Trophoblast cell (in vitro differentiated cells and primary cell): Measurements from ENCODE around the gene EYA2.
A peak's percentile ranks its signal among the peaks of the same experiment; 100 is the strongest.

ENCODE experiments used
- DNase-seq, 2 donors: peaks; one replicate each; pipeline ENCODE4 v3.0.0-alpha.2; 2016
- H2AFZ ChIP-seq: 2 replicates; pipeline ENCODE4 v1.6.1; 2013; ENCODE audit warnings: low read length, moderate library complexity, mild to moderate bottlenecking; ENCODE audit not compliant: insufficient read depth, poor library complexity
- H2AK5ac ChIP-seq: 2 replicates; pipeline ENCODE4 v1.6.1; 2013; ENCODE audit warnings: mild to moderate bottlenecking, low read length
- H2BK120ac ChIP-seq: 2 replicates; pipeline ENCODE4 v1.6.1; 2013; ENCODE audit warnings: low read length, mild to moderate bottlenecking, moderate library complexity; ENCODE audit not compliant: insufficient read depth, poor library complexity
- H2BK12ac ChIP-seq: 2 replicates; pipeline ENCODE4 v1.6.1; 2013; ENCODE audit warnings: mild to moderate bottlenecking, low read length, moderate library complexity
- H2BK5ac ChIP-seq: 2 replicates; pipeline ENCODE4 v1.6.1; 2013; ENCODE audit warnings: low read length, low read depth, moderate library complexity, mild to moderate bottlenecking; ENCODE audit not compliant: poor library complexity
- H3K14ac ChIP-seq: 2 replicates; pipeline ENCODE4 v1.6.1; 2013; ENCODE audit warnings: mild to moderate bottlenecking, low read length
- H3K18ac ChIP-seq: 2 replicates; pipeline ENCODE4 v1.6.1; 2013; ENCODE audit warnings: mild to moderate bottlenecking, low read length
- H3K23ac ChIP-seq: 2 replicates; pipeline ENCODE4 v1.6.1; 2013; ENCODE audit warnings: low read length
- H3K27ac ChIP-seq: 2 replicates; pipeline ENCODE4 v1.5.1; 2013; ENCODE audit warnings: low read depth, mild to moderate bottlenecking, inconsistent platforms, low read length, moderate library complexity
- H3K27me3 ChIP-seq: 2 replicates; pipeline ENCODE4 v1.6.1; 2013; ENCODE audit warnings: inconsistent platforms, mild to moderate bottlenecking, low read length, moderate library complexity; ENCODE audit not compliant: insufficient read depth
- H3K36me3 ChIP-seq, 2 experiments: 1 replicate in 1 of 2; 2 replicates in 1 of 2; pipeline ENCODE4 v1.6.1; 2013; ENCODE audit warnings: low read length in 2 of 2, mild to moderate bottlenecking in 2 of 2, moderate library complexity in 1 of 2; ENCODE audit not compliant: insufficient read depth in 2 of 2, control insufficient read depth in 1 of 2
- H3K4ac ChIP-seq: 2 replicates; pipeline ENCODE4 v1.6.1; 2013; ENCODE audit warnings: low read depth, mild to moderate bottlenecking, low read length, moderate library complexity
- H3K4me1 ChIP-seq, 2 experiments: 1 replicate in 1 of 2; 2 replicates in 1 of 2; pipeline ENCODE4 v1.6.1; 2013; ENCODE audit warnings: low read length in 2 of 2, mild to moderate bottlenecking in 2 of 2, moderate library complexity in 1 of 2; ENCODE audit not compliant: insufficient read depth in 2 of 2, control insufficient read depth in 1 of 2
- H3K4me2 ChIP-seq: 2 replicates; pipeline ENCODE4 v1.6.1; 2013; ENCODE audit warnings: inconsistent platforms, mild to moderate bottlenecking, low read length, moderate library complexity
- H3K4me3 ChIP-seq: 2 replicates; pipeline ENCODE4 v1.5.1; 2013; ENCODE audit warnings: mild to moderate bottlenecking, low read depth, low read length, inconsistent platforms
- H3K79me1 ChIP-seq: one replicate; pipeline ENCODE4 v1.6.1; 2013; ENCODE audit warnings: low read length
- H3K79me2 ChIP-seq: 2 replicates; pipeline ENCODE4 v1.6.1; 2013; ENCODE audit warnings: low read length, mild to moderate bottlenecking; ENCODE audit not compliant: control insufficient read depth, insufficient read depth, poor library complexity
- H3K9ac ChIP-seq: 2 replicates; pipeline ENCODE4 v1.6.1; 2013; ENCODE audit warnings: mild to moderate bottlenecking, low read length
- H3K9me3 ChIP-seq: 2 replicates; pipeline ENCODE4 v1.6.1; 2013; ENCODE audit warnings: low read depth, mild to moderate bottlenecking, control low read depth, inconsistent platforms, low read length; ENCODE audit not compliant: insufficient read depth
- H4K12ac ChIP-seq: 2 replicates; pipeline ENCODE4 v1.6.1; 2013; ENCODE audit warnings: low read depth, mild to moderate bottlenecking, low read length, moderate library complexity
- H4K8ac ChIP-seq: 2 replicates; pipeline ENCODE4 v1.6.1; 2013; ENCODE audit warnings: low read depth, mild to moderate bottlenecking, low read length, moderate library complexity
- H4K91ac ChIP-seq: one replicate; pipeline ENCODE4 v1.6.1; 2013; ENCODE audit warnings: low read depth, mild to moderate bottlenecking, low read length, moderate library complexity
- whole genome bisulfite sequencing: extraction: QIAGEN DNeasy Blood & Tissue Kit; methylation state at CpG from one replicate; pipeline ENCODE4 v1.1.7; 2013; ENCODE audit warnings: missing lambda C conversion rate; ENCODE audit not compliant: insufficient read length, insufficient coverage; ENCODE audit errors: extremely low coverage; 5-methylcytosine and 5-hydroxymethylcytosine counted together

Gene EYA2

GRCh38 chr20:47126709-47127108 is 232.1 kb downstream of the EYA2 start:
- H3K27ac ChIP-seq, result no peak overlapping the region
- no peak overlapping the region for H2AK5ac ChIP-seq
- no peak overlapping the region for H2BK120ac ChIP-seq
- H4K12ac ChIP-seq, result no peak overlapping the region
- no peaks in the 10 kb centered on the region for H3K27me3 ChIP-seq
- H3K79me1 ChIP-seq, result peaks cover 2% of the 10 kb centered on the region
- H3K18ac ChIP-seq, result no peak overlapping the region
- H3K14ac ChIP-seq, result no peak overlapping the region
- H4K8ac ChIP-seq, result no peak overlapping the region
- no peak overlapping the region for H3K23ac ChIP-seq
- H3K4me1 ChIP-seq, result peaks cover 5% of the 10 kb centered on the region in 2 experiments
- H4K91ac ChIP-seq, result no peak overlapping the region
- H2BK12ac ChIP-seq, result no peak overlapping the region
- H2BK5ac ChIP-seq, result no peak overlapping the region
- H2AFZ ChIP-seq, result no peak overlapping the region
- no peaks in the 10 kb centered on the region for H3K79me2 ChIP-seq
- H3K9me3 ChIP-seq, result no peaks in the 10 kb centered on the region
- no peaks in the 10 kb centered on the region for H3K36me3 ChIP-seq
- H3K4me3 ChIP-seq, result no peak overlapping the region
- H3K9ac ChIP-seq, result no peak overlapping the region
- peak in 1 of 2 donors; percentile 56 for DNase-seq
- H3K4me2 ChIP-seq, result no peak overlapping the region
- no peak overlapping the region for H3K4ac ChIP-seq
- no CpG with 5 or more reads among the region's 5 CpGs for WGBS

- H3K18ac ChIP-seq, result no peak overlapping the region
- no CpG with 5 or more reads among the region's 5 CpGs for whole genome bisulfite sequencing
- no peak overlapping the region for H2BK120ac ChIP-seq
- peaks cover 2% of the 10 kb centered on the region for H3K79me1 ChIP-seq
- H3K9ac ChIP-seq, result no peak overlapping the region
- no peak overlapping the region for H2BK5ac ChIP-seq
- no peak overlapping the region for H3K27ac ChIP-seq
- H3K4me3 ChIP-seq, result no peak overlapping the region
- peaks cover 5% of the 10 kb centered on the region in 2 experiments for H3K4me1 ChIP-seq
- H4K12ac ChIP-seq, result no peak overlapping the region
- H3K4me2 ChIP-seq, result no peak overlapping the region
- no peak overlapping the region for H4K91ac ChIP-seq
- H2AK5ac ChIP-seq, result no peak overlapping the region
- DNase-seq, result no peak
- H3K79me2 ChIP-seq, result no peaks in the 10 kb centered on the region
- no peak overlapping the region for H4K8ac ChIP-seq
- no peaks in the 10 kb centered on the region for H3K27me3 ChIP-seq
- H3K9me3 ChIP-seq, result no peaks in the 10 kb centered on the region
- no peaks in the 10 kb centered on the region for H3K36me3 ChIP-seq
- H3K14ac ChIP-seq, result no peak overlapping the region
- no peak overlapping the region for H2BK12ac ChIP-seq
- H3K23ac ChIP-seq, result no peak overlapping the region
- H3K4ac ChIP-seq, result no peak overlapping the region
- no peak overlapping the region for H2AFZ ChIP-seq
Observed at GRCh38 chr20:47127546-47127945, 232.9 kb downstream of the EYA2 start.

- Histone ChIP-seq H2BK5ac (no peak overlapping the region), H2BK120ac (no peak overlapping the region), H3K14ac (no peak overlapping the region), H3K79me2 (no peaks in the 10 kb centered on the region), H3K27me3 (no peaks in the 10 kb centered on the region), H3K4me2 (no peak overlapping the region), H3K36me3 (no peaks in the 10 kb centered on the region), H2BK12ac (no peak overlapping the region), H2AK5ac (no peak overlapping the region), H3K23ac (no peak overlapping the region), H4K91ac (no peak overlapping the region), H4K12ac (no peak overlapping the region), H3K4me1 (peaks cover 5% of the 10 kb centered on the region in 2 experiments), H3K4me3 (no peak overlapping the region), H4K8ac (no peak overlapping the region), H3K9ac (no peak overlapping the region), H3K27ac (no peak overlapping the region), H3K9me3 (no peaks in the 10 kb centered on the region), H2AFZ (no peak overlapping the region), H3K18ac (no peak overlapping the region), H3K4ac (no peak overlapping the region), H3K79me1 (peaks cover 2% of the 10 kb centered on the region)
- WGBS, result no CpG with 5 or more reads among the region's 6 CpGs
- DNase-seq, result no peak
Observed at GRCh38 chr20:47127999-47128398, 233.4 kb downstream of the EYA2 start.

GRCh38 chr20:47129306-47129705 is 234.7 kb downstream of the EYA2 start:
- H3K18ac ChIP-seq, result no peak overlapping the region
- H3K23ac ChIP-seq, result no peak overlapping the region
- H2BK5ac ChIP-seq, result no peak overlapping the region
- no peak overlapping the region for H3K9ac ChIP-seq
- peaks cover 2% of the 10 kb centered on the region for H3K79me1 ChIP-seq
- H3K27me3 ChIP-seq, result no peaks in the 10 kb centered on the region
- no peak overlapping the region for H2BK120ac ChIP-seq
- H3K27ac ChIP-seq, result no peak overlapping the region
- no peak overlapping the region for H3K4ac ChIP-seq
- H3K36me3 ChIP-seq, result no peaks in the 10 kb centered on the region
- H3K4me3 ChIP-seq, result no peak overlapping the region
- WGBS, result no CpG with 5 or more reads among the region's 1 CpG
- peaks cover 12 to 15% of the 10 kb centered on the region in 2 experiments for H3K4me1 ChIP-seq
- no peak overlapping the region for H4K91ac ChIP-seq
- no peak overlapping the region for H4K12ac ChIP-seq
- no peaks in the 10 kb centered on the region for H3K79me2 ChIP-seq
- H2AK5ac ChIP-seq, result no peak overlapping the region
- no peaks in the 10 kb centered on the region for H3K9me3 ChIP-seq
- no peak overlapping the region for H4K8ac ChIP-seq
- no peak overlapping the region for H2AFZ ChIP-seq
- no peak overlapping the region for H3K14ac ChIP-seq
- H2BK12ac ChIP-seq, result no peak overlapping the region
- no peak overlapping the region for H3K4me2 ChIP-seq
- no peak for DNase-seq
